NB4 (cell line): ENCODE data around the gene MEGF11.

Source experiments
- CTCF ChIP-seq: IDR thresholded peaks from one replicate; pipeline ENCODE4 v1.5.1; 2012; ENCODE audit warnings: low read depth, low read length
- POLR2A ChIP-seq: IDR thresholded peaks from 2 replicates; pipeline ENCODE4 v1.6.1; 2011; ENCODE audit warnings: mild to moderate bottlenecking; ENCODE audit not compliant: insufficient read length; ENCODE audit errors: extremely low read depth

- TF ChIP-seq POLR2A (no peak), CTCF (no peak)
Measured at GRCh38 chr15:65869954-65870871, 383.3 kb downstream of the MEGF11 start.
